AG04449 (cell line): ENCODE results near the gene LINC00632.

Experiments
- CTCF ChIA-PET: fragments of 350-600 bp; formaldehyde crosslinking; extraction: SDS; loops from one replicate; lab custom pipeline; 2021; ENCODE audit warnings: antibody characterized with exemption; lab: Yijun Ruan, JAX
- POLR2A ChIA-PET: fragments of 400-600, 350-600 bp; formaldehyde crosslinking; extraction: SDS; loops from one replicate; lab custom pipeline; 2020; ENCODE audit warnings: antibody characterized with exemption, inconsistent platforms; lab: Yijun Ruan, JAX
- DNase-seq: peaks from one replicate; pipeline ENCODE4 v3.0.0-alpha.2; 2010; ENCODE audit warnings: low read depth, low spot score
- H3K4me3 ChIP-seq: 2 replicates; pipeline ENCODE4 v1.5.1; 2011; ENCODE audit warnings: low read depth, mild to moderate bottlenecking, control low read depth, low read length
- CTCF ChIP-seq: IDR thresholded peaks from one replicate; pipeline ENCODE4 v1.5.1; 2011; ENCODE audit warnings: mild to moderate bottlenecking, moderate library complexity, low read length, control low read depth, inconsistent platforms; ENCODE audit not compliant: insufficient read depth; ENCODE audit errors: missing control alignments

LINC00632 gene

DNA sequence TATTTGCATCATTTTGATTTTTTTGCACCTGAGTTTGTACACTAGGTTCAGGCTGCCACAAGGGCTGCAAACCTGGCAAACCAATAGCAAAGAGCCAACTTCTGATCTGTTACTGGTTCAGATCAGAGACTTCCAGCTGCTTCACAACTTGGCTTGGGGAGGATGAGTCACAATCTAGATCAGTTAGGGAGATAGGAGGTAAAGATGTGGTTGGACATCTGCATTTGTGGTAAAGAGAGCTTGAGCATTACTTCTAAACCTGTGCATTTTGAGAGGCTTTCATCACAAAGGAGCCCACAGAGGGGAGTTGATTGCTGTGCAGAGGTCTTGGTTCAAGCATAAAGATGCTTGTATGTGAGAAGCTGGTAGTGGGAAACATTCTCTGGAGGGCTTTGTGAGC, 34.5 kb downstream of the LINC00632 start:
- no peak for DNase-seq
- H3K4me3 ChIP-seq: no peak overlapping the region
- ChIA-PET POLR2A (no interaction called here), CTCF (interaction anchor here (0.9 kb wide), 1 partner anchor 18 kb away, joined by 3 read pairs; no protein-coding TSS in a partner anchor)
- no peak for TF ChIP-seq CTCF

- ChIA-PET POLR2A (no interaction called here), CTCF (no interaction called here)
- no peak overlapping the region for H3K4me3 ChIP-seq
- no peak for DNase-seq
- TF ChIP-seq CTCF: no peak
These were observed 47.4 kb downstream of the LINC00632 start for GRCh38 chrX:140756941-140757340.

- ChIA-PET POLR2A (no interaction called here), CTCF (interaction anchor here (0.6 to 1.7 kb wide), 8 partner anchors 9 to 418 kb away, joined by 3 to 12 read pairs (median 4); no protein-coding TSS in a partner anchor)
- TF ChIP-seq CTCF: peak; percentile 85
- no peak overlapping the region for H3K4me3 ChIP-seq
- DNase-seq: no peak
These were observed 52.5 kb downstream of the LINC00632 start for GRCh38 chrX:140762061-140762460.

DNA sequence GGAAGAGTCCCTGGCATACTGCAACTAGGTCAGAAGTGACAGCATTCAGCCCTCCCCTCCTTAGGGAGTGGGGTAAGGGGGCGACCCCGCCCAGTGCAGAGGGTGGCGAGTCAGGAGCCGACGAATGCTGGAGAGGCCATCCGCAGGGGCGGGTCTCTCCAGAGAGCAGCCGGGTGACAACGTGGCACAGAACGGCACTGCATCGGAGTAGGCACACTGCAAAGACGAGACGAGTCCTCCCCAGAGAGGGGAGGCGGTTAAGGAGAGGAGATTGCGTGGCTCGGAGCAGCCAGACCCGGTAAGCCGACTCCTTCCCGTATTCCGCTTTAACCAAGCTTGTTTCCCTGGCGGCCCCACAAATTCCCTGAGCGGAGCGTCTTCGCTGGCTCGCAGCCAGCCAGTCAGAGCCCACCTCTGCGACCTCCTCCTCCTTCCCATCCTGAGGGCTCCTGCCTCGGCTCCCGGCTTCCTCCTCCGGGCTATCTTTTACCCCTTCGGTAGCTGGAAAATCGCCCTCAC, 54.9 kb downstream of the LINC00632 start:
- DNase-seq: no peak
- ChIA-PET CTCF (interaction anchor here (1.3 to 2.2 kb wide), 2 partner anchors 10 to 514 kb away, joined by 5 to 12 read pairs; no protein-coding TSS in a partner anchor), POLR2A (interaction anchor here (1.3 to 1.8 kb wide), 2 partner anchors 440 to 641 kb away, joined by 3 read pairs; no protein-coding TSS in a partner anchor)

GRCh38 chrX:140765043-140765784, 55.7 kb downstream of the LINC00632 start:
- CTCF ChIA-PET: interaction anchor here (1.3 to 2.2 kb wide), 5 partner anchors 9 to 513 kb away, joined by 5 to 12 read pairs (median 5); no protein-coding TSS in a partner anchor
- no peak for TF ChIP-seq CTCF
- no peak for DNase-seq
- POLR2A ChIA-PET: interaction anchor here (0.7 to 1.8 kb wide), 3 partner anchors 439 to 640 kb away, joined by 3 read pairs; no protein-coding TSS in a partner anchor
- H3K4me3 ChIP-seq: peak overlapping the region; percentile 67

More for the DNA sequence above, 54.9 kb downstream of the LINC00632 start:
- peak overlapping the region; percentile 67 for H3K4me3 ChIP-seq
- TF ChIP-seq CTCF: no peak
